DOHH2 (cell line): ENCODE measurements around the gene RMI2.

Source experiments
- H3F3A ChIP-seq: fragments of 200-600 bp; sonication (generic), shearing (Covaris generic); 2 replicates; pipeline ENCODE4 v1.6.0; 2016; ENCODE audit warnings: antibody characterized with exemption, mild to moderate bottlenecking; ENCODE audit not compliant: control insufficient read depth, insufficient read depth
- H3K27ac ChIP-seq: fragments of 200-600 bp; sonication (generic); 2 replicates; pipeline ENCODE4 v1.5.1; 2014; ENCODE audit warnings: low read depth, mild to moderate bottlenecking, low read length, moderate library complexity
- H3K27me3 ChIP-seq: fragments of 200-600 bp; sonication (generic); 2 replicates; pipeline ENCODE4 v1.6.1; 2014; ENCODE audit warnings: mild to moderate bottlenecking, low read length, mixed read lengths; ENCODE audit not compliant: control insufficient read depth
- H3K36me3 ChIP-seq: fragments of 200-600 bp; sonication (generic); 2 replicates; pipeline ENCODE4 v1.6.1; 2014; ENCODE audit warnings: mild to moderate bottlenecking, low read length, moderate library complexity, mixed read lengths; ENCODE audit not compliant: control insufficient read depth
- H3K4me1 ChIP-seq: fragments of 200-600 bp; sonication (generic); 2 replicates; pipeline ENCODE4 v1.6.1; 2014; ENCODE audit warnings: mild to moderate bottlenecking, low read length, mixed read lengths; ENCODE audit not compliant: control insufficient read depth
- H3K4me2 ChIP-seq: fragments of 200-600 bp; sonication (generic); 2 replicates; pipeline ENCODE4 v1.6.0; 2014; ENCODE audit warnings: mild to moderate bottlenecking, low read length, moderate library complexity
- H3K4me3 ChIP-seq: fragments of 200-600 bp; sonication (generic); 2 replicates; pipeline ENCODE4 v1.5.1; 2014; ENCODE audit warnings: mild to moderate bottlenecking, low read length, mixed read lengths
- H3K79me2 ChIP-seq: fragments of 200-600 bp; sonication (generic); 2 replicates; pipeline ENCODE4 v1.6.1; 2014; ENCODE audit warnings: mild to moderate bottlenecking, low read length, mixed read lengths; ENCODE audit not compliant: control insufficient read depth
- H3K9me2 ChIP-seq: fragments of 200-600 bp; sonication (generic); replicated peaks from 2 replicates; pipeline ENCODE4 v1.6.1; 2014; ENCODE audit warnings: mild to moderate bottlenecking, low read length, mixed read lengths; ENCODE audit not compliant: control insufficient read depth
- H3K9me3 ChIP-seq: fragments of 200-600 bp; sonication (generic); 2 replicates; pipeline ENCODE4 v1.6.1; 2014; ENCODE audit warnings: antibody characterized with exemption, low read length, mixed read lengths; ENCODE audit not compliant: control insufficient read depth, insufficient read depth
- H4K20me1 ChIP-seq: fragments of 200-600 bp; sonication (generic); 2 replicates; pipeline ENCODE4 v1.6.0; 2014; ENCODE audit warnings: low read depth, mild to moderate bottlenecking, antibody characterized with exemption, low read length, moderate library complexity; ENCODE audit not compliant: control insufficient read depth, insufficient read depth
- CTCF ChIP-seq: fragments of 200-600 bp; sonication (generic); IDR thresholded peaks from one replicate; pipeline ENCODE4 v1.5.1; 2014; ENCODE audit warnings: antibody characterized with exemption, mild to moderate bottlenecking, low read depth, low read length; ENCODE audit not compliant: poor library complexity, severe bottlenecking
- EZH2phosphoT487 ChIP-seq: fragments of 200-600 bp; sonication (generic); IDR thresholded peaks from 2 replicates; pipeline ENCODE4 v1.6.1; 2017; ENCODE audit warnings: borderline replicate concordance, mild to moderate bottlenecking, antibody characterized with exemption, low read length, moderate library complexity, mixed read lengths

The RMI2 gene

GRCh38 chr16:11356573-11357331 is 11.5 kb downstream of the RMI2 start:
- Histone ChIP-seq H3K4me3 (no peak overlapping the region), H3K4me1 (peaks cover 60% of the 10 kb centered on the region), H4K20me1 (peaks cover 8% of the 10 kb centered on the region), H3K27ac (no peak overlapping the region), H3K9me2 (no peaks in the 10 kb centered on the region), H3K79me2 (peaks cover 13% of the 10 kb centered on the region), H3K9me3 (no peaks in the 10 kb centered on the region), H3F3A (peaks cover 16% of the 10 kb centered on the region), H3K36me3 (peaks cover 39% of the 10 kb centered on the region), H3K4me2 (no peak overlapping the region), H3K27me3 (peaks cover 41% of the 10 kb centered on the region)
- TF ChIP-seq CTCF, result peak; percentile 97
- no peak for TF ChIP-seq EZH2phosphoT487

- H3K4me2 ChIP-seq, result no peak overlapping the region
These were observed 13.3 kb downstream of the RMI2 start for GRCh38 chr16:11358531-11358930.

GRCh38 chr16:11359370-11359769 is 14.1 kb downstream of the RMI2 start:
- Histone ChIP-seq H3K79me2 (no peaks in the 10 kb centered on the region), H3K27ac (no peak overlapping the region), H4K20me1 (peaks cover 8% of the 10 kb centered on the region), H3F3A (peaks cover 15% of the 10 kb centered on the region; the same call in 1 of the 2 replicates), H3K4me3 (no peak overlapping the region), H3K4me1 (peaks cover 73% of the 10 kb centered on the region), H3K9me2 (no peaks in the 10 kb centered on the region), H3K27me3 (peaks cover 54% of the 10 kb centered on the region), H3K36me3 (peaks cover 16% of the 10 kb centered on the region), H3K9me3 (no peaks in the 10 kb centered on the region), H3K4me2 (no peak overlapping the region)
- no peak for TF ChIP-seq EZH2phosphoT487
- no peak for TF ChIP-seq CTCF

More at GRCh38 chr16:11358531-11358930, 13.3 kb downstream of the RMI2 start:
- peaks cover 52% of the 10 kb centered on the region for H3K27me3 ChIP-seq
- H3F3A ChIP-seq, result peaks cover 16% of the 10 kb centered on the region
- peaks cover 4% of the 10 kb centered on the region; the same call in 1 of the 2 replicates for H3K79me2 ChIP-seq
- peaks cover 73% of the 10 kb centered on the region for H3K4me1 ChIP-seq
- no peak for TF ChIP-seq EZH2phosphoT487
- TF ChIP-seq CTCF, result no peak
- H3K4me3 ChIP-seq, result no peak overlapping the region
- no peaks in the 10 kb centered on the region for H3K9me2 ChIP-seq
- H4K20me1 ChIP-seq, result peaks cover 8% of the 10 kb centered on the region
- no peaks in the 10 kb centered on the region for H3K9me3 ChIP-seq
- H3K27ac ChIP-seq, result no peak overlapping the region
- peaks cover 24% of the 10 kb centered on the region for H3K36me3 ChIP-seq
